ENCODE measurements around the gene PTPRQ.
"Not testable (repeated sequence)": the region's sequence is repeated elsewhere in the genome, so short reads cannot be mapped to it uniquely, and the experiment has no call there.

PTPRQ gene

GRCh38 chr12:80648881-80649280 is 204.8 kb downstream of the PTPRQ start:
- no peak for DNase-seq

GRCh38 chr12:80655751-80656150 is 211.7 kb downstream of the PTPRQ start:
- DNase-seq: no peak

- no peak for DNase-seq
These were observed 215.6 kb downstream of the PTPRQ start for GRCh38 chr12:80659512-80660063.

GRCh38 chr12:80662586-80662985 is 218.6 kb downstream of the PTPRQ start:
- no peak for DNase-seq

- DNase-seq: no peak
These were observed 226.2 kb downstream of the PTPRQ start for GRCh38 chr12:80670214-80670613.

- DNase-seq: not testable (repeated sequence)
These were observed 232.1 kb downstream of the PTPRQ start for GRCh38 chr12:80676042-80676636.

GRCh38 chr12:80676856-80677255 is 232.8 kb downstream of the PTPRQ start:
- no peak for DNase-seq

GRCh38 chr12:80677994-80678393 is 234.0 kb downstream of the PTPRQ start:
- no peak for DNase-seq

- no peak for DNase-seq
These were observed 235.5 kb downstream of the PTPRQ start for GRCh38 chr12:80679346-80680131.

- no peak for DNase-seq
These were observed 237.3 kb downstream of the PTPRQ start for GRCh38 chr12:80681287-80681686.

- DNase-seq: no peak
These were observed 237.8 kb downstream of the PTPRQ start for GRCh38 chr12:80681786-80682185.

- DNase-seq: no peak
These were observed 240.1 kb downstream of the PTPRQ start for GRCh38 chr12:80684077-80684495.

GRCh38 chr12:80690090-80690489 is 246.1 kb downstream of the PTPRQ start:
- DNase-seq: no peak

GRCh38 chr12:80690513-80690912 is 246.5 kb downstream of the PTPRQ start:
- DNase-seq: no peak

- no peak for DNase-seq
These were observed 248.1 kb downstream of the PTPRQ start for GRCh38 chr12:80692114-80692513.

- DNase-seq: no peak
These were observed 253.3 kb downstream of the PTPRQ start for GRCh38 chr12:80697270-80697887.

- no peak for DNase-seq
These were observed 254.2 kb downstream of the PTPRQ start for GRCh38 chr12:80698256-80698655.

- no peak for DNase-seq
These were observed 255.0 kb downstream of the PTPRQ start for GRCh38 chr12:80698847-80699542.

GRCh38 chr12:80700327-80700726 is 256.3 kb downstream of the PTPRQ start:
- no peak for DNase-seq

- DNase-seq: no peak
These were observed 257.4 kb downstream of the PTPRQ start for GRCh38 chr12:80701388-80701787.

- no peak for DNase-seq
These were observed 259.1 kb downstream of the PTPRQ start for GRCh38 chr12:80702889-80703805.

- DNase-seq: no peak
These were observed 260.4 kb downstream of the PTPRQ start for GRCh38 chr12:80704420-80704819.
